Endodermal cell (in vitro differentiated cells): ENCODE results near the gene GPR171. TPM values are rescaled to one million over a fixed set of nuclear protein-coding genes. Genes with fewer than 3 reads are reported as not detected.

Experiments used
- DNase-seq: peaks from one replicate; pipeline ENCODE4 v3.0.0-alpha.2; 2017
- H3K27ac ChIP-seq: 2 replicates; pipeline ENCODE4 v1.5.1; 2013; ENCODE audit warnings: mild to moderate bottlenecking, low read depth, low read length, moderate library complexity
- H3K27me3 ChIP-seq: 2 replicates; pipeline ENCODE4 v1.6.1; 2013; ENCODE audit warnings: mild to moderate bottlenecking, low read length, moderate library complexity; ENCODE audit not compliant: insufficient read depth, control insufficient read depth, poor library complexity, severe bottlenecking
- H3K36me3 ChIP-seq: 2 replicates; pipeline ENCODE4 v1.7.0; 2013; ENCODE audit warnings: mild to moderate bottlenecking, low read length, moderate library complexity; ENCODE audit not compliant: control insufficient read depth, insufficient read depth
- H3K4me1 ChIP-seq: one replicate; pipeline ENCODE4 v1.7.0; 2013; ENCODE audit warnings: low read length; ENCODE audit not compliant: control insufficient read depth, insufficient read depth
- H3K4me3 ChIP-seq: 2 replicates; pipeline ENCODE4 v1.5.1; 2013; ENCODE audit warnings: mild to moderate bottlenecking, low read length, moderate library complexity
- H3K9ac ChIP-seq: 2 replicates; pipeline ENCODE4 v1.6.1; 2013; ENCODE audit warnings: mild to moderate bottlenecking, low read length, moderate library complexity; ENCODE audit not compliant: poor library complexity, severe bottlenecking; ENCODE audit errors: extremely low read depth
- H3K9me3 ChIP-seq: 2 replicates; pipeline ENCODE4 v1.6.1; 2013; ENCODE audit warnings: mild to moderate bottlenecking, low read length, moderate library complexity; ENCODE audit not compliant: control insufficient read depth
- H3K27ac Mint-ChIP-seq: 2 replicates; pipeline ENCODE4 v1.8.0; 2020; ENCODE audit warnings: mixed read lengths
- H3K27me3 Mint-ChIP-seq: 2 replicates; pipeline ENCODE4 v1.8.0; 2021; ENCODE audit warnings: mild to moderate bottlenecking, mixed read lengths; ENCODE audit not compliant: insufficient read depth
- H3K36me3 Mint-ChIP-seq: 2 replicates; pipeline ENCODE4 v1.8.0; 2020; ENCODE audit warnings: low read depth, mixed read lengths
- H3K4me1 Mint-ChIP-seq: 2 replicates; pipeline ENCODE4 v1.8.0; 2020; ENCODE audit warnings: mixed read lengths
- H3K4me3 Mint-ChIP-seq: 2 replicates; pipeline ENCODE4 v1.8.0; 2020; ENCODE audit warnings: mild to moderate bottlenecking, moderate library complexity, mixed read lengths
- H3K9me3 Mint-ChIP-seq: 2 replicates; pipeline ENCODE4 v1.8.0; 2020; ENCODE audit warnings: mild to moderate bottlenecking, mixed read lengths
- WGBS, 2 experiments: methylation state at CpG; one replicate each; pipeline versions ENCODE4 v1.1.5 to v1.1.7; 2013; ENCODE audit warnings: missing lambda C conversion rate in 2 of 2, mixed read lengths in 1 of 2; ENCODE audit not compliant: insufficient coverage in 1 of 2, insufficient read length in 1 of 2; 5-methylcytosine and 5-hydroxymethylcytosine counted together
- total RNA-seq, 2 donors: library from RNA; stranded (reverse); fragmentation: NEBNext Ultra II Directional in 1 of 2; extraction: Animal tissue kit (Norgen Biotek cat#: 25700) in 1 of 2; gene quantifications; 2 replicates in 1 of 2; 3 replicates in 1 of 2; pipeline ENCODE4 v1.2.1, GENCODE V29; 2021
- TF ChIP-seq, protein P1 (sequence below): fragments of 200-600 bp; sonication (generic); conservative IDR thresholded peaks from 2 replicates; pipeline ENCODE4 v1.5.0; 2021; ENCODE audit warnings: antibody characterized with exemption, mild to moderate bottlenecking

The GPR171 gene
- total RNA-seq, 2 donors from 2014 or later = not detected

DNA sequence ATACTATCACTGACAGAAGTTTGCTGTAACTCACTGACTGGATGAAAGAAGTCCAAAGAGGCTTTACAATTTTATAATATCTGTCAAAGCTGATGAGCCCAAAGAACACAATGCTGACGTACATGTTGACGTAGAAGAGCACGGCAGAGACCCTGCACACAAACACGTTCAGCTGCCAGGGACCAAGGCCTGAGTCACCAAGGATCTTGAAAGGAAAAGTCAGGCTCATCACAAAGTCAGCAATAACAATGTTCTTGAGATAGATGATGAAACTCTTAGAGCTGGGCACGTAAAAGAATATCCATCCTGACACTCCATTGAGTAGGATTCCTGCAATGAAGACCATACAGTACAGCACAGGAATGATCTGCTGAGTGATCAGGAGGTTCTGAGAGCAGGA is 10.9 kb upstream of the GPR171 start:
- no peak overlapping the region for H3K4me3 Mint-ChIP-seq
- Histone ChIP-seq H3K9me3 (no peaks in the 10 kb centered on the region), H3K4me1 (no peaks in the 10 kb centered on the region), H3K9ac (no peak overlapping the region), H3K27ac (no peak overlapping the region), H3K36me3 (no peaks in the 10 kb centered on the region), H3K27me3 (no peaks in the 10 kb centered on the region), H3K4me3 (no peak overlapping the region)
- H3K36me3 Mint-ChIP-seq = no peaks in the 10 kb centered on the region
- peaks cover 11% of the 10 kb centered on the region for H3K4me1 Mint-ChIP-seq
- H3K27me3 Mint-ChIP-seq = no peaks in the 10 kb centered on the region
- no peak for DNase-seq
- H3K9me3 Mint-ChIP-seq = no peaks in the 10 kb centered on the region
- H3K27ac Mint-ChIP-seq = no peak overlapping the region
- 94 to 100% methylated on average over 5 of the region's 5 CpGs for WGBS, 2 experiments
- TF ChIP-seq, protein P1, sequence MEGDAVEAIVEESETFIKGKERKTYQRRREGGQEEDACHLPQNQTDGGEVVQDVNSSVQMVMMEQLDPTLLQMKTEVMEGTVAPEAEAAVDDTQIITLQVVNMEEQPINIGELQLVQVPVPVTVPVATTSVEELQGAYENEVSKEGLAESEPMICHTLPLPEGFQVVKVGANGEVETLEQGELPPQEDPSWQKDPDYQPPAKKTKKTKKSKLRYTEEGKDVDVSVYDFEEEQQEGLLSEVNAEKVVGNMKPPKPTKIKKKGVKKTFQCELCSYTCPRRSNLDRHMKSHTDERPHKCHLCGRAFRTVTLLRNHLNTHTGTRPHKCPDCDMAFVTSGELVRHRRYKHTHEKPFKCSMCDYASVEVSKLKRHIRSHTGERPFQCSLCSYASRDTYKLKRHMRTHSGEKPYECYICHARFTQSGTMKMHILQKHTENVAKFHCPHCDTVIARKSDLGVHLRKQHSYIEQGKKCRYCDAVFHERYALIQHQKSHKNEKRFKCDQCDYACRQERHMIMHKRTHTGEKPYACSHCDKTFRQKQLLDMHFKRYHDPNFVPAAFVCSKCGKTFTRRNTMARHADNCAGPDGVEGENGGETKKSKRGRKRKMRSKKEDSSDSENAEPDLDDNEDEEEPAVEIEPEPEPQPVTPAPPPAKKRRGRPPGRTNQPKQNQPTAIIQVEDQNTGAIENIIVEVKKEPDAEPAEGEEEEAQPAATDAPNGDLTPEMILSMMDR = no peak

- H3K9me3 Mint-ChIP-seq = no peaks in the 10 kb centered on the region
- no peak overlapping the region for H3K27ac Mint-ChIP-seq
- H3K4me3 ChIP-seq = no peak overlapping the region
- no peak overlapping the region for H3K9ac ChIP-seq
- no peaks in the 10 kb centered on the region for H3K36me3 ChIP-seq
- WGBS, 2 experiments = 92 to 98% methylated on average over 4 of the region's 4 CpGs
- no peaks in the 10 kb centered on the region for H3K27me3 Mint-ChIP-seq
- no peaks in the 10 kb centered on the region for H3K27me3 ChIP-seq
- TF ChIP-seq, protein P1 = no peak
- H3K36me3 Mint-ChIP-seq = no peaks in the 10 kb centered on the region
- H3K27ac ChIP-seq = no peak overlapping the region
- no peak for DNase-seq
- no peak overlapping the region for H3K4me3 Mint-ChIP-seq
- no peaks in the 10 kb centered on the region for H3K9me3 ChIP-seq
- H3K4me1 ChIP-seq = no peaks in the 10 kb centered on the region
- peaks cover 10% of the 10 kb centered on the region for H3K4me1 Mint-ChIP-seq
Observed at GRCh38 chr3:151213151-151213550, 10.1 kb upstream of the GPR171 start.

- H3K9me3 ChIP-seq = no peaks in the 10 kb centered on the region
- H3K36me3 ChIP-seq = no peaks in the 10 kb centered on the region
- Mint-ChIP-seq H3K4me1 (peaks cover 7% of the 10 kb centered on the region), H3K9me3 (no peaks in the 10 kb centered on the region), H3K27ac (no peak overlapping the region), H3K27me3 (no peaks in the 10 kb centered on the region), H3K36me3 (no peaks in the 10 kb centered on the region), H3K4me3 (no peak overlapping the region)
- no peaks in the 10 kb centered on the region for H3K4me1 ChIP-seq
- TF ChIP-seq, protein P1 = no peak
- no peak for DNase-seq
- WGBS, 2 experiments = 77 to 84% methylated on average over 3 to 4 of the region's 4 CpGs
- H3K9ac ChIP-seq = no peak overlapping the region
- H3K4me3 ChIP-seq = no peak overlapping the region
- H3K27ac ChIP-seq = no peak overlapping the region
- no peaks in the 10 kb centered on the region for H3K27me3 ChIP-seq
Observed at GRCh38 chr3:151210676-151211381, 7.8 kb upstream of the GPR171 start.
